GM23338 (cell line): ENCODE data around the gene EDN2. TPM values are rescaled to one million over a fixed set of nuclear protein-coding genes. Genes with fewer than 3 reads are reported as not detected.

Experiments used
- ATAC-seq: fragments of 200-7000 bp; cut with Tn5 transposase; 3 replicates; pipeline ENCODE4 v1.9.1; 2020
- DNase-seq: peaks from one replicate; pipeline ENCODE4 v3.0.0-alpha.2; 2015; ENCODE audit warnings: low spot score
- H2AFZ ChIP-seq: fragments of 200-600 bp; sonication (generic); 2 replicates; pipeline ENCODE4 v1.8.0; 2016; ENCODE audit warnings: antibody characterized with exemption, mild to moderate bottlenecking, moderate library complexity
- H3F3A ChIP-seq: fragments of 200-600 bp; sonication (generic); replicated peaks from 2 replicates; pipeline ENCODE4 v1.8.0; 2017; ENCODE audit warnings: antibody characterized with exemption, mixed run types, low read depth
- H3K27ac ChIP-seq: fragments of 200-600 bp; sonication (generic); 2 replicates; pipeline ENCODE4 v1.6.1; 2016; ENCODE audit warnings: low read depth
- H3K27me3 ChIP-seq: fragments of 200-600 bp; sonication (generic); 2 replicates; pipeline ENCODE4 v1.8.0; 2016; ENCODE audit warnings: mild to moderate bottlenecking, mixed run types, moderate library complexity; ENCODE audit not compliant: insufficient read depth
- H3K36me3 ChIP-seq: fragments of 200-600 bp; sonication (generic); 2 replicates; pipeline ENCODE4 v1.8.0; 2016; ENCODE audit warnings: mild to moderate bottlenecking; ENCODE audit not compliant: insufficient read depth
- H3K4me1 ChIP-seq: fragments of 200-600 bp; sonication (generic); 2 replicates; pipeline ENCODE4 v1.8.0; 2016; ENCODE audit warnings: mild to moderate bottlenecking, moderate library complexity; ENCODE audit not compliant: insufficient read depth
- H3K4me2 ChIP-seq: fragments of 200-600 bp; sonication (generic); 2 replicates; pipeline ENCODE4 v1.7.1; 2017; ENCODE audit warnings: mixed run types
- H3K4me3 ChIP-seq: fragments of 200-600 bp; sonication (generic); 2 replicates; pipeline ENCODE4 v1.6.1; 2016; ENCODE audit warnings: mixed run types
- H3K79me2 ChIP-seq: fragments of 200-600 bp; sonication (generic); replicated peaks from 2 replicates; pipeline ENCODE4 v1.8.0; 2017; ENCODE audit warnings: mild to moderate bottlenecking; ENCODE audit not compliant: insufficient read depth
- H3K9me2 ChIP-seq: fragments of 200-600 bp; sonication (generic); 2 replicates; pipeline ENCODE4 v1.8.0; 2017; ENCODE audit not compliant: insufficient read depth
- H4K20me1 ChIP-seq: fragments of 200-600 bp; sonication (generic); replicated peaks from 2 replicates; pipeline ENCODE4 v1.8.0; 2017; ENCODE audit warnings: mild to moderate bottlenecking; ENCODE audit not compliant: insufficient read depth
- H3K27ac Mint-ChIP-seq: 2 replicates; pipeline ENCODE4 v1.8.0; 2020; ENCODE audit warnings: inconsistent platforms, mild to moderate bottlenecking, moderate library complexity, mixed read lengths
- H3K27me3 Mint-ChIP-seq: 3 replicates; pipeline ENCODE4 v1.8.0; 2022; ENCODE audit warnings: low read depth, mild to moderate bottlenecking, moderate library complexity, mixed read lengths, inconsistent platforms; ENCODE audit not compliant: insufficient read depth, poor library complexity
- H3K36me3 Mint-ChIP-seq: 3 replicates; pipeline ENCODE4 v1.8.0; 2021; ENCODE audit warnings: low read depth, mild to moderate bottlenecking, inconsistent platforms, moderate library complexity, mixed read lengths
- H3K4me1 Mint-ChIP-seq: 3 replicates; pipeline ENCODE4 v1.8.0; 2020; ENCODE audit warnings: mild to moderate bottlenecking, inconsistent platforms, mixed read lengths
- H3K4me3 Mint-ChIP-seq: 3 replicates; pipeline ENCODE4 v1.8.0; 2021; ENCODE audit warnings: moderate library complexity, mild to moderate bottlenecking, inconsistent platforms, mixed read lengths
- H3K9me3 Mint-ChIP-seq: 3 replicates; pipeline ENCODE4 v1.8.0; 2020; ENCODE audit warnings: moderate library complexity, mild to moderate bottlenecking, inconsistent platforms, mixed read lengths
- EZH2phosphoT487 ChIP-seq: fragments of 200-600 bp; sonication (generic); IDR thresholded peaks from one replicate; pipeline ENCODE4 v1.8.1; 2018; ENCODE audit warnings: antibody characterized with exemption; ENCODE audit not compliant: unreplicated experiment
- NANOG ChIP-seq: IDR thresholded peaks from 2 replicates; pipeline ENCODE4 v1.6.1; 2016; ENCODE audit warnings: antibody characterized with exemption, borderline replicate concordance
- POLR2AphosphoS5 ChIP-seq: IDR thresholded peaks from 2 replicates; pipeline ENCODE4 v1.6.1; 2016; ENCODE audit warnings: antibody characterized with exemption, low read depth
- ZNF114 ChIP-seq: fragments of 250-450 bp; sonication (Bioruptor Pico); IDR thresholded peaks from 2 replicates; pipeline ENCODE4 v1.5.0; 2020; ENCODE audit warnings: mild to moderate bottlenecking, moderate library complexity
- ZNF462 ChIP-seq: fragments of 250-450 bp; sonication (Bioruptor Pico); IDR thresholded peaks from 2 replicates; pipeline ENCODE4 v1.5.0; 2020; ENCODE audit warnings: mild to moderate bottlenecking, moderate library complexity
- polyA plus RNA-seq: library from polyadenylated mRNA; unstranded; fragments of >200 nt; fragmentation: Nextera tagmentation; extraction: Ambion mirVana; gene quantifications from 2 replicates; pipeline ENCODE4 v1.2.1, GENCODE V29; 2016
- total RNA-seq: library from RNA; depleted of rRNA; stranded (reverse); fragments of >200 nt; shearing (Covaris generic); gene quantifications from 2 replicates; pipeline ENCODE4 v1.2.3, GENCODE V29; 2014
- TF ChIP-seq, protein P1 (sequence below): IDR thresholded peaks from one replicate; pipeline ENCODE4 v1.6.1; 2018; ENCODE audit warnings: antibody characterized with exemption; ENCODE audit not compliant: unreplicated experiment

Gene EDN2
- total and polyA plus RNA-seq, 2 experiments from 2014 or later = not detected

DNA sequence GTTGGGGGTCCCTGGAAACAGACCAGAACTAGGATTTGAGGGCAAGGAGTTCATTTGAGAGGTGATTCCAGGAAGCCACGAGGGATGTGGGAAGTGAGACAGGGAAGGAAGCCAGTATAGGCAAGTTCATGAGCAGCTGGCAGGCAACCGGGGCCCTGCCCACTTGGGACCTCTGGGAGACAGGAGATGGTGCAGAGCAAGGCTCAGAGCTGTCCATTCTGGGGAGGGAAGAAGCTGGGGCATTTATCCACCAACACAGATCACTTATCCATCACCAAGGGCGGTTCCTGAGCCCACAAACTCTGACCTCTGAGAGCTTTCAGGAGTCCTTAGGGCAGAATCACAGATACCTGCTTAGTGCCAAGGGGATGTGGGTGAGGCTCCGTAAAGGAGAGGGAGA lies 16.8 kb downstream of the EDN2 start:
- Mint-ChIP-seq H3K36me3 (no peaks in the 10 kb centered on the region), H3K4me3 (no peak overlapping the region), H3K9me3 (no peaks in the 10 kb centered on the region), H3K27me3 (peaks cover 1% of the 10 kb centered on the region), H3K27ac (no peak overlapping the region), H3K4me1 (no peaks in the 10 kb centered on the region)
- no peak for TF ChIP-seq EZH2phosphoT487
- TF ChIP-seq NANOG = no peak
- TF ChIP-seq, protein P1, sequence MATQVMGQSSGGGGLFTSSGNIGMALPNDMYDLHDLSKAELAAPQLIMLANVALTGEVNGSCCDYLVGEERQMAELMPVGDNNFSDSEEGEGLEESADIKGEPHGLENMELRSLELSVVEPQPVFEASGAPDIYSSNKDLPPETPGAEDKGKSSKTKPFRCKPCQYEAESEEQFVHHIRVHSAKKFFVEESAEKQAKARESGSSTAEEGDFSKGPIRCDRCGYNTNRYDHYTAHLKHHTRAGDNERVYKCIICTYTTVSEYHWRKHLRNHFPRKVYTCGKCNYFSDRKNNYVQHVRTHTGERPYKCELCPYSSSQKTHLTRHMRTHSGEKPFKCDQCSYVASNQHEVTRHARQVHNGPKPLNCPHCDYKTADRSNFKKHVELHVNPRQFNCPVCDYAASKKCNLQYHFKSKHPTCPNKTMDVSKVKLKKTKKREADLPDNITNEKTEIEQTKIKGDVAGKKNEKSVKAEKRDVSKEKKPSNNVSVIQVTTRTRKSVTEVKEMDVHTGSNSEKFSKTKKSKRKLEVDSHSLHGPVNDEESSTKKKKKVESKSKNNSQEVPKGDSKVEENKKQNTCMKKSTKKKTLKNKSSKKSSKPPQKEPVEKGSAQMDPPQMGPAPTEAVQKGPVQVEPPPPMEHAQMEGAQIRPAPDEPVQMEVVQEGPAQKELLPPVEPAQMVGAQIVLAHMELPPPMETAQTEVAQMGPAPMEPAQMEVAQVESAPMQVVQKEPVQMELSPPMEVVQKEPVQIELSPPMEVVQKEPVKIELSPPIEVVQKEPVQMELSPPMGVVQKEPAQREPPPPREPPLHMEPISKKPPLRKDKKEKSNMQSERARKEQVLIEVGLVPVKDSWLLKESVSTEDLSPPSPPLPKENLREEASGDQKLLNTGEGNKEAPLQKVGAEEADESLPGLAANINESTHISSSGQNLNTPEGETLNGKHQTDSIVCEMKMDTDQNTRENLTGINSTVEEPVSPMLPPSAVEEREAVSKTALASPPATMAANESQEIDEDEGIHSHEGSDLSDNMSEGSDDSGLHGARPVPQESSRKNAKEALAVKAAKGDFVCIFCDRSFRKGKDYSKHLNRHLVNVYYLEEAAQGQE = no peak
- TF ChIP-seq POLR2AphosphoS5 = no peak
- no peak for TF ChIP-seq ZNF462 (CRISPR knock-in tag)
- TF ChIP-seq ZNF114 (CRISPR knock-in tag) = no peak
- Histone ChIP-seq H3K9me2 (no peaks in the 10 kb centered on the region), H2AFZ (no peak overlapping the region), H3K27me3 (no peaks in the 10 kb centered on the region), H3K4me1 (no peaks in the 10 kb centered on the region), H3F3A (no peaks in the 10 kb centered on the region), H3K27ac (no peak overlapping the region), H3K79me2 (no peaks in the 10 kb centered on the region), H3K4me3 (no peak overlapping the region), H4K20me1 (no peaks in the 10 kb centered on the region), H3K4me2 (no peak overlapping the region), H3K36me3 (no peaks in the 10 kb centered on the region)
- DNase-seq = no peak
- ATAC-seq = no peak
